K562 (cell line): Measurements from ENCODE around the gene GBA2. TPM values are rescaled to one million over a fixed set of nuclear protein-coding genes. Genes with fewer than 3 reads are reported as not detected.

ENCODE experiments used
- ATAC-seq: fragments of 200-7000 bp; cut with Tn5 transposase; 3 replicates; pipeline ENCODE4 v1.9.1; 2020; ENCODE audit warnings: moderate library complexity
- BruUV-seq: library from RNA; stranded (reverse); fragments of 400-500 nt; replicated peaks from 2 replicates; lab custom pipeline; 2021; lab: Mats Ljungman, UMichigan
- CTCF ChIA-PET: fragments of 300-600 bp; formaldehyde crosslinking; extraction: SDS; loops from one replicate; lab custom pipeline; 2021; ENCODE audit warnings: low intra/inter-chr PET ratio; lab: Yijun Ruan, JAX
- POLR2A ChIA-PET: fragments of 300-600, 350-650 bp; sonication (Branson Sonifier 250); formaldehyde crosslinking; extraction: SDS; loops from one replicate; lab custom pipeline; 2021; ENCODE audit warnings: antibody characterized with exemption, inconsistent platforms; lab: Yijun Ruan, JAX
- DNase-seq, 4 experiments: peaks; one replicate each; pipeline versions ENCODE4 v3.0.0 to v3.0.0-alpha.2; 2011 to 2018; ENCODE audit warnings: low spot score in 3 of 4, mixed read lengths in 3 of 4; ENCODE audit errors: extremely low read depth in 1 of 4
- FAIRE-seq: peaks from 2 replicates; lab custom pipeline; 2011; peaks lifted over from hg19 to GRCh38; lab: Jason Lieb, UNC
- H2AFZ ChIP-seq: 2 replicates; pipeline ENCODE4 v1.6.0; 2011; ENCODE audit warnings: low read depth, low read length, control low read depth, inconsistent platforms
- H3K27ac ChIP-seq: fragments of 200-600 bp; 3 replicates; pipeline ENCODE4 v1.8.0; 2011; ENCODE audit warnings: low read depth, mild to moderate bottlenecking, control low read depth, inconsistent platforms, low read length, moderate library complexity, mixed read lengths; ENCODE audit errors: extremely low read depth
- H3K27me3 ChIP-seq, 2 experiments: fragments of 300-600 bp in 1 of 2; 2 replicates in 1 of 2; 3 replicates in 1 of 2; pipeline versions ENCODE4 v1.6.0 to v1.8.0; 2011; ENCODE audit warnings: inconsistent platforms in 2 of 2, low read length in 2 of 2, mild to moderate bottlenecking in 1 of 2, mixed read lengths in 1 of 2, moderate library complexity in 1 of 2; ENCODE audit not compliant: control insufficient read depth in 2 of 2, insufficient read depth in 2 of 2
- H3K36me3 ChIP-seq: fragments of 300-600 bp; 3 replicates; pipeline ENCODE4 v1.8.0; 2011; ENCODE audit warnings: mild to moderate bottlenecking, low read length, inconsistent platforms; ENCODE audit not compliant: control insufficient read depth, insufficient read depth
- H3K4me1 ChIP-seq, 2 experiments: fragments of 200-600 bp in 1 of 2; replicated peaks in 1 of 2; 2 replicates in 1 of 2; 3 replicates in 1 of 2; pipeline versions ENCODE4 v1.5.1 to v1.8.0; 2011; ENCODE audit warnings: inconsistent platforms in 2 of 2, low read length in 2 of 2, mild to moderate bottlenecking in 1 of 2, mixed read lengths in 1 of 2, moderate library complexity in 1 of 2; ENCODE audit not compliant: control insufficient read depth in 2 of 2, insufficient read depth in 2 of 2
- H3K4me2 ChIP-seq: 2 replicates; pipeline ENCODE4 v1.6.1; 2011; ENCODE audit warnings: low read length, control low read depth, inconsistent platforms, mixed read lengths; ENCODE audit not compliant: insufficient read depth
- H3K4me3 ChIP-seq: fragments of 200-600 bp; sonication (generic), shearing (Covaris generic); 2 replicates; pipeline ENCODE4 v1.5.1; 2016; ENCODE audit warnings: control low read depth, inconsistent platforms
- H3K79me2 ChIP-seq: fragments of 200-600 bp; 3 replicates; pipeline ENCODE4 v1.8.0; 2011; ENCODE audit warnings: low read length, inconsistent platforms; ENCODE audit not compliant: control insufficient read depth, insufficient read depth
- H3K9ac ChIP-seq, 2 experiments: 2 replicates each; pipeline versions ENCODE4 v1.6.0 to v1.6.1; 2011; ENCODE audit warnings: low read depth in 2 of 2, low read length in 2 of 2, control low read depth in 1 of 2, inconsistent platforms in 1 of 2, mild to moderate bottlenecking in 1 of 2, mixed read lengths in 1 of 2; ENCODE audit not compliant: insufficient read depth in 1 of 2
- H3K9me1 ChIP-seq: one replicate; pipeline ENCODE4 v1.6.0; 2011; ENCODE audit warnings: inconsistent platforms, mild to moderate bottlenecking, low read length, moderate library complexity; ENCODE audit not compliant: control insufficient read depth, insufficient read depth
- H3K9me3 ChIP-seq: replicated peaks from 2 replicates; pipeline ENCODE4 v1.5.1; 2011; ENCODE audit warnings: low read depth, low read length, inconsistent platforms; ENCODE audit not compliant: control insufficient read depth, insufficient read depth
- H4K20me1 ChIP-seq: replicated peaks from 2 replicates; pipeline ENCODE4 v1.6.1; 2011; ENCODE audit warnings: low read length, inconsistent platforms, mixed read lengths; ENCODE audit not compliant: control insufficient read depth, insufficient read depth
- C11orf30 ChIP-seq: fragments of 450-650 bp; IDR thresholded peaks from 2 replicates; pipeline ENCODE4 v1.6.1; 2016; ENCODE audit warnings: low read depth, mild to moderate bottlenecking
- KDM2B ChIP-seq: fragments of 250-450 bp; sonication (Bioruptor Pico); IDR thresholded peaks from 2 replicates; pipeline ENCODE4 v1.8.0; 2021; ENCODE audit warnings: mild to moderate bottlenecking, moderate library complexity
- MEF2D ChIP-seq: conservative IDR thresholded peaks from 2 replicates; pipeline ENCODE4 v1.6.1; 2016; ENCODE audit warnings: low read depth, missing genetic modification characterization, missing compliant biosample characterization
- NFE2 ChIP-seq: IDR thresholded peaks from 2 replicates; pipeline ENCODE4 v1.6.1; 2014; ENCODE audit warnings: antibody characterized with exemption, low read depth
- TAF1 ChIP-seq: IDR thresholded peaks from 2 replicates; pipeline ENCODE4 v1.6.1; 2011; ENCODE audit warnings: mild to moderate bottlenecking, low read length, moderate library complexity; ENCODE audit not compliant: insufficient read depth, control insufficient read depth, severe bottlenecking; ENCODE audit errors: extremely low read depth
- TFAP4 ChIP-seq: sonication (generic); formaldehyde crosslinking; IDR thresholded peaks from 2 replicates; pipeline ENCODE4 v1.8.0; 2022; ENCODE audit warnings: missing genetic modification reagents, mild to moderate bottlenecking, moderate library complexity, borderline replicate concordance
- ZNF316 ChIP-seq: fragments of 450-650 bp; IDR thresholded peaks from 2 replicates; pipeline ENCODE4 v1.6.1; 2016
- WGBS: fragments of 100-300 bp; shearing (Covaris generic); methylation state at CpG from one replicate; pipeline ENCODE4 v1.1.6; 2016; ENCODE audit warnings: low coverage, mixed read lengths; ENCODE audit not compliant: insufficient coverage; ENCODE audit errors: missing lambda C conversion rate; 5-methylcytosine and 5-hydroxymethylcytosine counted together
- in situ Hi-C: fragments of 300-500 bp; cut with MboI; formaldehyde crosslinking; loops from 4 replicates; pipeline ENCODE4 v1.15.0; 2018; ENCODE audit warnings: inconsistent platforms, mixed read lengths
- intact Hi-C: fragments of 100-400 bp; cut with micrococcal nuclease; formaldehyde crosslinking; loops from 2 replicates; pipeline ENCODE4 v1.14.2; 2022
- polyA plus RNA-seq, 8 experiments: library from polyadenylated mRNA; depleted of rRNA in 4 of 8; stranded (reverse) in 5 of 8; unstranded in 3 of 8; fragments of >200 nt; fragmentation: Nextera tagmentation in 2 of 8; fragmentation: Illumina TruSeq in 1 of 8; extraction: Ambion mirVana in 2 of 8; extraction: Trizol in 1 of 8; gene quantifications; 2 replicates each; pipeline versions ENCODE4 v1.2.1 to v1.2.3, GENCODE V29; 2011 to 2014; ENCODE audit warnings: inconsistent platforms in 1 of 8, missing spikeins in 1 of 8
- total RNA-seq, 7 experiments: library from RNA; depleted of rRNA in 6 of 7; stranded (reverse); fragments of >200 nt in 6 of 7; fragmentation: Illumina TruSeq in 2 of 7; extraction: Trizol in 2 of 7; gene quantifications; 2 replicates each; pipeline versions ENCODE4 v1.2.1 to v1.2.3, GENCODE V29; 2011 to 2021; ENCODE audit warnings: low replicate concordance in 1 of 7

GBA2 gene
- total and polyA plus RNA-seq, 9 of the 15 experiments (the other 6 are each of a cell fraction or from before 2014, with no cell fraction given) = 14.1 to 60.4 (median 32.1) TPM

- TF ChIP-seq TFAP4 (peak; percentile 81), KDM2B (no peak)
Measured at GRCh38 chr9:35736201-35736633, 12.8 kb downstream of the GBA2 start (continued).

GRCh38 chr9:35734096-35734495 is 14.9 kb downstream of the GBA2 start:
- in situ Hi-C loops = no loop called here
- FAIRE-seq = no peak
- Histone ChIP-seq H3K9me3 (no peaks in the 10 kb centered on the region), H3K4me1 (peaks cover 15 to 25% of the 10 kb centered on the region in 2 experiments; a peak in 4 of 5 replicates), H3K4me3 (no peak overlapping the region), H4K20me1 (peaks cover 8% of the 10 kb centered on the region; the same call in 1 of the 2 replicates), H3K27me3 (no peaks in the 10 kb centered on the region), H3K27ac (no peak overlapping the region), H3K9me1 (no peaks in the 10 kb centered on the region), H3K4me2 (peak overlapping the region; percentile 94), H2AFZ (no peak overlapping the region), H3K36me3 (peaks cover 57% of the 10 kb centered on the region), H3K79me2 (peaks cover 48% of the 10 kb centered on the region), H3K9ac (no peak overlapping the region)
- ChIA-PET POLR2A (interaction anchor here (0.6 to 0.9 kb wide), 3 partner anchors 14 to 262 kb away, joined by 3 read pairs; no protein-coding TSS in a partner anchor), CTCF (no interaction called here)
- no peak for DNase-seq
- no TSS peak for BruUV-seq
- intact Hi-C loops = loop anchor here (10.0 kb wide), 1 partner anchor 81 kb away; the partner anchor contains the start of genes HINT2 and SPAG8
- peak; percentile 10; the same call in 1 of the 2 replicates for TF ChIP-seq NFE2
- TF ChIP-seq C11orf30 = peak; percentile 30; the same call in 1 of the 2 replicates
- TF ChIP-seq MEF2D (tag) = no peak
- TF ChIP-seq ZNF316 = peak; percentile 57; the same call in 1 of the 2 replicates
- no peak for TF ChIP-seq TAF1
- 80% methylated on average over 3 of the region's 3 CpGs for WGBS
- ATAC-seq = no peak
